GM12878 (cell line): ENCODE data around the gene LSM14A. TPM values are rescaled to one million over a fixed set of nuclear protein-coding genes. Genes with fewer than 3 reads are reported as not detected.
"Not testable (repeated sequence)": the region's sequence is repeated elsewhere in the genome, so short reads cannot be mapped to it uniquely, and the experiment has no call there.

Source experiments
- ATAC-seq: fragments of 200-7000 bp; cut with Tn5 transposase; 3 replicates; pipeline ENCODE4 v1.9.1; 2020; ENCODE audit warnings: mild to moderate bottlenecking, moderate library complexity
- BruUV-seq: library from RNA; stranded (reverse); fragments of 400-500 nt; replicated peaks from 2 replicates; lab custom pipeline; 2021; lab: Mats Ljungman, UMichigan
- CTCF ChIA-PET: fragments of 300-600 bp; sonication (Branson Sonifier 250); formaldehyde crosslinking; extraction: SDS; loops from one replicate; lab custom pipeline; 2021; ENCODE audit warnings: inconsistent platforms; lab: Yijun Ruan, JAX
- POLR2A ChIA-PET: fragments of 350-600 bp; formaldehyde crosslinking; extraction: SDS; loops from one replicate; lab custom pipeline; 2021; ENCODE audit warnings: inconsistent platforms; lab: Charles Lee
- RAD21 ChIA-PET: fragments of 300-600 bp; sonication (Branson Sonifier 250); formaldehyde crosslinking; loops from one replicate; lab custom pipeline; 2023; ENCODE audit warnings: antibody characterized with exemption; ENCODE audit not compliant: unreplicated experiment; lab: Charles Lee
- SMC1A ChIA-PET: fragments of 300-600 bp; sonication (Branson Sonifier 250); formaldehyde crosslinking; loops from one replicate; lab custom pipeline; 2023; ENCODE audit not compliant: unreplicated experiment, uncharacterized antibody; lab: Charles Lee
- DNase-seq: peaks from one replicate; pipeline ENCODE4 v3.0.0-alpha.2; 2011; ENCODE audit warnings: low read depth, low spot score
- FAIRE-seq: peaks from 3 replicates; lab custom pipeline; 2011; peaks lifted over from hg19 to GRCh38; lab: Jason Lieb, UNC
- H2AFZ ChIP-seq: 2 replicates; pipeline ENCODE4 v1.6.0; 2011; ENCODE audit warnings: low read depth, low read length, control low read depth; ENCODE audit not compliant: control insufficient read depth
- H3K27ac ChIP-seq: 2 replicates; pipeline ENCODE4 v1.5.1; 2011; ENCODE audit warnings: control low read depth; ENCODE audit not compliant: control insufficient read depth, insufficient read depth
- H3K27me3 ChIP-seq, 2 experiments: replicated peaks in 1 of 2; 2 replicates each; pipeline versions ENCODE4 v1.6.0 to v1.6.1; 2011; ENCODE audit warnings: low read length in 1 of 2; ENCODE audit not compliant: control insufficient read depth in 2 of 2, insufficient read depth in 2 of 2
- H3K36me3 ChIP-seq, 2 experiments: 2 replicates each; pipeline ENCODE4 v1.5.1; 2011; ENCODE audit warnings: low read length in 1 of 2; ENCODE audit not compliant: control insufficient read depth in 2 of 2, insufficient read depth in 2 of 2
- H3K4me1 ChIP-seq: 2 replicates; pipeline ENCODE4 v1.6.1; 2011; ENCODE audit warnings: mild to moderate bottlenecking, low read length, moderate library complexity, mixed read lengths; ENCODE audit not compliant: control insufficient read depth, insufficient read depth
- H3K4me2 ChIP-seq: 2 replicates; pipeline ENCODE4 v1.6.0; 2011; ENCODE audit warnings: control low read depth; ENCODE audit not compliant: control insufficient read depth, insufficient read depth
- H3K4me3 ChIP-seq: fragments of 200-600 bp; sonication (generic); 2 replicates; pipeline ENCODE4 v1.5.1; 2016
- H3K79me2 ChIP-seq: 2 replicates; pipeline ENCODE4 v1.6.0; 2011; ENCODE audit warnings: low read length; ENCODE audit not compliant: control insufficient read depth, insufficient read depth
- H3K9ac ChIP-seq: 2 replicates; pipeline ENCODE4 v1.8.0; 2011; ENCODE audit warnings: low read length, control low read depth, mixed read lengths; ENCODE audit not compliant: control insufficient read depth, insufficient read depth
- H3K9me3 ChIP-seq: replicated peaks from 3 replicates; pipeline ENCODE4 v1.5.1; 2011; ENCODE audit warnings: mild to moderate bottlenecking, low read length; ENCODE audit not compliant: control insufficient read depth, insufficient read depth
- H4K20me1 ChIP-seq: 2 replicates; pipeline ENCODE4 v1.6.0; 2011; ENCODE audit not compliant: control insufficient read depth, insufficient read depth
- HDGF ChIP-seq: fragments of 450-650 bp; IDR thresholded peaks from 2 replicates; pipeline ENCODE4 v1.6.1; 2016; ENCODE audit warnings: antibody characterized with exemption
- MEF2A ChIP-seq: IDR thresholded peaks from 2 replicates; pipeline ENCODE4 v1.6.1; 2011; ENCODE audit warnings: low read depth, mild to moderate bottlenecking, low read length, moderate library complexity; ENCODE audit not compliant: insufficient read depth
- MEF2B ChIP-seq: fragments of 450-650 bp; IDR thresholded peaks from 2 replicates; pipeline ENCODE4 v1.6.1; 2018; ENCODE audit warnings: mild to moderate bottlenecking, moderate library complexity; ENCODE audit not compliant: partially characterized antibody, poor library complexity, severe bottlenecking
- MTA3 ChIP-seq: IDR thresholded peaks from 2 replicates; pipeline ENCODE4 v1.6.1; 2012; ENCODE audit warnings: low read length, inconsistent platforms, borderline replicate concordance
- PAX5 ChIP-seq: IDR thresholded peaks from 2 replicates; pipeline ENCODE4 v1.6.1; 2011; ENCODE audit warnings: low read depth, low read length, borderline replicate concordance
- SKIL ChIP-seq: fragments of 450-650 bp; IDR thresholded peaks from 2 replicates; pipeline ENCODE4 v1.6.1; 2017; ENCODE audit warnings: mild to moderate bottlenecking, low read depth, inconsistent platforms; ENCODE audit not compliant: poor library complexity, severe bottlenecking
- ZNF217 ChIP-seq: fragments of 450-650 bp; IDR thresholded peaks from 2 replicates; pipeline ENCODE4 v1.6.1; 2017; ENCODE audit warnings: antibody characterized with exemption, mild to moderate bottlenecking
- ZSCAN29 ChIP-seq: fragments of 450-650 bp; IDR thresholded peaks from 2 replicates; pipeline ENCODE4 v1.6.1; 2017; ENCODE audit warnings: mild to moderate bottlenecking, moderate library complexity
- whole genome bisulfite sequencing: methylation state at CpG from one replicate; pipeline ENCODE4 v1.1.6; 2016; ENCODE audit warnings: low lambda C conversion rate; ENCODE audit not compliant: insufficient replicate concordance, insufficient coverage; ENCODE audit errors: missing lambda C conversion rate; 5-methylcytosine and 5-hydroxymethylcytosine counted together
- in situ Hi-C: fragments of 300-500 bp; cut with MboI; formaldehyde crosslinking; loops from 9 replicates; pipeline ENCODE4 v1.14.3; 2018; ENCODE audit warnings: mixed read lengths
- intact Hi-C: fragments of 100-400 bp; cut with micrococcal nuclease; formaldehyde crosslinking; loops from one replicate; pipeline ENCODE4 v1.14.2; 2022; ENCODE audit not compliant: unreplicated experiment
- polyA plus RNA-seq, 11 experiments: library from polyadenylated mRNA; depleted of rRNA in 4 of 11; unstranded in 6 of 11; stranded (reverse) in 5 of 11; fragments of >200 nt; fragmentation: Nextera tagmentation in 4 of 11; fragmentation: Illumina TruSeq in 1 of 11; extraction: Ambion mirVana in 4 of 11; extraction: Trizol in 1 of 11; gene quantifications; 1 replicate in 1 of 11; 2 replicates in 10 of 11; pipeline versions ENCODE4 v1.2.1 to v1.2.3, GENCODE V29; 2011 to 2016; ENCODE audit warnings: inconsistent platforms in 2 of 11, missing spikeins in 2 of 11, low read depth in 1 of 11
- total RNA-seq, 4 experiments: library from RNA; depleted of rRNA in 3 of 4; stranded (reverse); fragments of >200 nt in 3 of 4; fragmentation: Illumina TruSeq in 1 of 4; extraction: Trizol in 1 of 4; gene quantifications; 2 replicates each; pipeline versions ENCODE4 v1.2.1 to v1.2.3, GENCODE V29; 2013 to 2021

The LSM14A gene
- total and polyA plus RNA-seq, 10 of the 15 experiments (the other 5 are each of a cell fraction or from before 2014, with no cell fraction given), result 21.9 to 193 (median 89.4) TPM

- in situ Hi-C loops (no loop called here), intact Hi-C loops (no loop called here)
- no peak overlapping the region for H3K27ac ChIP-seq
- H3K4me2 ChIP-seq, result no peak overlapping the region
- 61% methylated on average over 4 of the region's 4 CpGs for WGBS
- no peaks in the 10 kb centered on the region for H3K79me2 ChIP-seq
- SMC1A ChIA-PET, result interaction anchor here (0.9 kb wide), 1 partner anchor 14 kb away, joined by 3 read pairs; no protein-coding TSS in a partner anchor
- H3K9me3 ChIP-seq, result no peaks in the 10 kb centered on the region
- no peaks in the 10 kb centered on the region for H3K27me3 ChIP-seq
- no peak overlapping the region for H3K4me3 ChIP-seq
- no peaks in the 10 kb centered on the region for H4K20me1 ChIP-seq
- POLR2A ChIA-PET, result interaction anchor here (0.6 kb wide), 1 partner anchor 34 kb away, joined by 3 read pairs; no protein-coding TSS in a partner anchor
- no peak for ATAC-seq
- FAIRE-seq, result no peak
- BruUV-seq, result no TSS peak
- no peaks in the 10 kb centered on the region for H3K36me3 ChIP-seq
- RAD21 ChIA-PET, result no interaction called here
- H3K9ac ChIP-seq, result no peak overlapping the region
- TF ChIP-seq ZNF217 (no peak), PAX5 (no peak), SKIL (no peak), HDGF (no peak), MEF2A (no peak), MTA3 (no peak), MEF2B (no peak), ZSCAN29 (no peak)
- H3K4me1 ChIP-seq, result peaks cover 6% of the 10 kb centered on the region
- no peak for DNase-seq
- CTCF ChIA-PET, result no interaction called here
- no peak overlapping the region for H2AFZ ChIP-seq
These were observed 76.6 kb downstream of the LSM14A start for GRCh38 chr19:34248941-34249340.

- RAD21 ChIA-PET, result interaction anchor here (0.9 kb wide), 1 partner anchor 61 kb away, joined by 4 read pairs; no protein-coding TSS in a partner anchor
- ATAC-seq, H3K27me3 ChIP-seq, H4K20me1 ChIP-seq, DNase-seq, H3K4me3 ChIP-seq, H3K4me1 ChIP-seq, H3K79me2 ChIP-seq, H3K9me3 ChIP-seq, H3K27ac ChIP-seq, BruUV-seq, SMC1A ChIA-PET, FAIRE-seq, POLR2A ChIA-PET, H3K36me3 ChIP-seq, H3K9ac ChIP-seq, intact Hi-C loops, in situ Hi-C loops, CTCF ChIA-PET: not testable (repeated sequence)
- peak overlapping the region; percentile 65; the same call in 1 of the 2 replicates for H2AFZ ChIP-seq
- H3K4me2 ChIP-seq, result peak overlapping the region; percentile 97
- 26% methylated on average over 14 of the region's 14 CpGs for WGBS
These were observed 80.9 kb downstream of the LSM14A start for GRCh38 chr19:34253167-34253566.
